ENCODE results near the gene TBCK.

The TBCK gene

DNA sequence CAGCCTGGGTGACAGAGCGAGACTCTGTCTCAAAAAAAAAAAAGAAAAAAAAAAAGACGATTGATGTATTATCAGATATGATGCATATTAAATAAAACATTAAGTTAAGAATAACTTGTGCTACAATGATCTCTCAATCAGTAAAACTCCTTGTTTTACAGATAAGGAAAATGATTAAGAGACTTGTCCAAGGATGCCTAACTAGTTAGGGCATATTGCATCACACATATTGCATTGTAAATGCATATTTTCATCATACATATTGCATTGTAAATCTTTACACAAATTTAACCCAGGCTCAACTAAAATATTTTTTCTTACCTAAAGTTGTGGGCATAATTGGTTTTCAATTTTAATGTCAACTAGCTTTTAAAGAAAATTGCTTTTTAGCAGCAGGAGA, 26.3 kb downstream of the TBCK start:
- DNase-seq (ENCODE audit: extremely low read depth, low read depth), result no peak
- no peak for TF ChIP-seq CTCF (IDR thresholded peaks at IDR 0.05; ENCODE audit: low read depth, low read length)

- no peak for TF ChIP-seq CTCF (IDR thresholded peaks at IDR 0.05; ENCODE audit: low read depth, low read length)
- no peak for DNase-seq (ENCODE audit: extremely low read depth, low read depth)
Measured at GRCh38 chr4:106287353-106287969, 28.5 kb downstream of the TBCK start.

GRCh38 chr4:106286611-106287010, 29.4 kb downstream of the TBCK start:
- TF ChIP-seq CTCF (IDR thresholded peaks at IDR 0.05; ENCODE audit: low read depth, low read length), result no peak
- DNase-seq (ENCODE audit: extremely low read depth, low read depth), result no peak

DNA sequence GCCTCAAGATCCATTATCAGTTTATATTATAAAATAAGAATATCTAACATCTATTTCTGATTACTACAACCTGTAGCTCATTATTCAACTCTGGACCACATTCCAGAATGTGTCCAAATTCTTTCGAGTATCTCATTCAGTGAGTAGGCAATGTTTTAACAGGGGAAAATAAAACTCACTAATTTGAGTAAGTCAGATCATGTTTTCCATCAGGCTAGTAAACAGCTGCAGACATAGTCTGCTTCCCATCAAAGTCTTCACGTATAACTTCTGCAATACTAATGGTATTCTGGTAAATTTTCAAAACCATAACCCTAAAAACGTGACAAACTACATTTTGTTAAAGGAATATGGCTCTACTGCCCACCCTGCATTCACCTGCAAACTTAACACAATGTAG, 31.8 kb downstream of the TBCK start:
- DNase-seq (ENCODE audit: extremely low read depth, low read depth), result no peak
- no peak for TF ChIP-seq CTCF (IDR thresholded peaks at IDR 0.05; ENCODE audit: low read depth, low read length)

DNA sequence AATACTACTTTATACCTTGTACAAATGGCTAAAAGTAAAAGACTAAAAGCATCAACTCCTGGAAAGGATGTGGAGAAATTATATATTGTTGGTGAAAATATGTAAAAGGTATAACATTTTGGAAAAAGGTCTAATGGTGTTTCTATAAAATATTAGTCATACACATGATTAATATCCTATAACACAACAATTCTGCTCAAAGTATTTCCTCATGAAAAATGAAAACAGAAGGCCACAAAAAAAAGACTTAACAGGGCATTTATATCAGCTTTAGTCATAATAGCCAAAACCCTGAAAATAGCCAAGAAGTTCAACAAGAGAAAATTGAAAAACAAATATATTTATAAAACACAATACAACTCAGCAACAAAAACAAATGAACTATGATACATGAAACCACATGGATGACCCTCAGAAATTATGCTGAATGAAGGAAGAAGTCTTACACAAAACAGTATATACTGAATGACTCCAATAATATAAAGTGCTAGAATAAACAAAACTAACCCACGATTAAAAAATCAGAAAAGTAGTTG, 38.8 kb downstream of the TBCK start:
- DNase-seq (ENCODE audit: extremely low read depth, low read depth), result no peak
- TF ChIP-seq CTCF (IDR thresholded peaks at IDR 0.05; ENCODE audit: low read depth, low read length), result no peak

DNA sequence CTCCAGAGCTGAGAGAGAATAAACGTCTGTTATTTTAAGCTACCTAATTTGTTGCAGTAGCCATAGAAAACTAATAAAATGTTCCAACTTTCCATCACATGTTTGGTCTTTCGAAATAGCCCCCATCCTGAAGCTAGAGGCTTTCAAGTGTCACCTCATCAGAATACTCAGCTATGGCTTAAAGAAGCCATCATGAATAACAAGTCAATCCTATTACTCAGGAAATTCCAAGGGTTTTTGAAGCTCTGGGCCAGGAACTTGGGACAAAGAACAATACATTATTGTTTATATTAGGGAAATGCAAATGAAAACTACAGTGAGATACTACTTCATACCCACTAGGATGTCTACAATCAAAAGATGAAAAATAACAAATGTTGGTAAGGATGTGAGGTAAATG, 42.2 kb downstream of the TBCK start:
- no peak for DNase-seq (ENCODE audit: extremely low read depth, low read depth)
- TF ChIP-seq CTCF (IDR thresholded peaks at IDR 0.05; ENCODE audit: low read depth, low read length), result no peak

- no peak for TF ChIP-seq CTCF (IDR thresholded peaks at IDR 0.05; ENCODE audit: low read depth, low read length)
- DNase-seq (ENCODE audit: extremely low read depth, low read depth), result no peak
Measured at GRCh38 chr4:106270736-106271135, 45.3 kb downstream of the TBCK start.

Measured in AG09319 (cell line).